H1 (cell line): ENCODE measurements around the gene CDC14B. TPM values are rescaled to one million over a fixed set of nuclear protein-coding genes. Genes with fewer than 3 reads are reported as not detected.

Source experiments
- CHD2 ChIP-seq: IDR thresholded peaks from 2 replicates; pipeline ENCODE4 v1.6.1; 2012; ENCODE audit warnings: low read length, improper control_type of control experiment
- CHD7 ChIP-seq: fragments of 300-600 bp; sonication (generic); IDR thresholded peaks from 2 replicates; pipeline ENCODE4 v1.7.1; 2012; ENCODE audit warnings: low read length, moderate library complexity, mild to moderate bottlenecking, inconsistent platforms; ENCODE audit not compliant: insufficient replicate concordance
- CREB1 ChIP-seq: IDR thresholded peaks from 2 replicates; pipeline ENCODE4 v1.6.1; 2012; ENCODE audit warnings: inconsistent platforms
- HDAC2 ChIP-seq, 2 experiments: fragments of 300-600 bp in 1 of 2; sonication (generic) in 1 of 2; IDR thresholded peaks; 2 replicates each; pipeline ENCODE4 v1.6.1; 2011 to 2012; ENCODE audit warnings: low read depth in 2 of 2, low read length in 2 of 2, mild to moderate bottlenecking in 2 of 2, moderate library complexity in 2 of 2, borderline replicate concordance in 1 of 2, inconsistent platforms in 1 of 2
- JUN ChIP-seq: IDR thresholded peaks from 2 replicates; pipeline ENCODE4 v1.6.1; 2011; ENCODE audit warnings: low read depth, mild to moderate bottlenecking, improper control_type of control experiment, low read length
- KDM4A ChIP-seq: IDR thresholded peaks from one replicate; pipeline ENCODE4 v1.7.1; 2012; ENCODE audit warnings: low read depth, mild to moderate bottlenecking, moderate library complexity, low read length, inconsistent platforms; ENCODE audit not compliant: severe bottlenecking
- SUZ12 ChIP-seq: fragments of 200-600 bp; sonication (generic); IDR thresholded peaks from 2 replicates; pipeline ENCODE4 v1.6.1; 2012; ENCODE audit warnings: mild to moderate bottlenecking, inconsistent platforms, low read length, moderate library complexity, mixed read lengths
- TAF7 ChIP-seq: optimal IDR thresholded peaks from 2 replicates; pipeline ENCODE3; 2011; ENCODE audit warnings: low read depth, mild to moderate bottlenecking, inconsistent platforms, low read length, moderate library complexity, borderline replicate concordance
- TBP ChIP-seq: IDR thresholded peaks from 2 replicates; pipeline ENCODE4 v1.6.1; 2011; ENCODE audit warnings: low read depth, low read length, improper control_type of control experiment
- polyA plus RNA-seq, 7 experiments: library from polyadenylated mRNA; depleted of rRNA in 3 of 7; stranded (reverse) in 5 of 7; unstranded in 2 of 7; fragments of >200 nt in 5 of 7; fragments of 200-250 nt in 2 of 7; gene quantifications; 1 replicate in 5 of 7; 2 replicates in 1 of 7; 4 replicates in 1 of 7; pipeline versions ENCODE4 v1.2.1 to v1.2.3, GENCODE V29; 2011 to 2013; ENCODE audit warnings: missing spikeins in 2 of 7, mixed read lengths in 2 of 7
- total RNA-seq: library from RNA; stranded (reverse); fragmentation: NEBNext Ultra II Directional; extraction: Animal tissue kit (Norgen Biotek cat#: 25700); gene quantifications from 2 replicates; pipeline ENCODE4 v1.2.1, GENCODE V29; 2021

The CDC14B gene
- total and polyA plus RNA-seq, 2 of the 8 experiments (the other 6 are each of a cell fraction or from before 2014, with no cell fraction given) = 17.2 to 44.6 TPM

DNA sequence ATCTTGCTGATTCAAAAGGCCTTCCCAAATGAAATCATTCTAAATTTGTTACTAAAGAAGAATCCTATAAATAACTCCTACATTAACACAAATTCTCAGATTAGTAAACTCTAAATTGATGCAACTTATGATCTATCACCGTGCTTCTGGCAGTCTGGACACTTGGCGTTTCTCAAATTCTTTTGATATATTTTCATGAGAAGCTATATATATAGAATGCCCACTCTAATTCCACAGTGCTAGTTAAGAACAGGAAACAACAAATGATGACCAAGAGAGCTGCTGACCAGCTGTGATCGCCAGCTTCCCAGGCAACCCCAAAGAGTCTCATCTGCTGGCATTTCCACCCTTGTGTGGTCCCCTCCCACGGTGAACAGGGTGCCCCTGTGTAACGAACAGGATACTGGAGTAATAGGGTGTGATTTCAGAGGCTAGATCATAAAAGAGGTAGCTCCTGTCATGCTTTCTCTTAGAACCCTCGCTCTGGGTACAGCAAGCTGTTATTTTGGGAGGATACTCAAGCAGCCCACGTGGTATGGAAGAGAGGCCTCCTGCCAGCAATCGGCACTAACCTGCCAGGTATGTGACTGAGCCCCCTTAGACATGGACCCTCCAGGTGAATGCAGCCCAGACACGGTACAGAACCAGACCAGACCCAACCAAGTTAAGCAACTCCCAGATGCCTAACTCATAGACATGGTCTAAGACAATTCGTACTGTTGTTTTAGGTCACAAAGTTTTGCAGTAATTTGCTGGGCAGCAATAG is 64.7 kb downstream of the CDC14B start (continued):
- TF ChIP-seq CHD7 (no peak), JUN (no peak), HDAC2 (IDR thresholded peaks at IDR 0.05; ENCODE audit: borderline replicate concordance in 1 of 2, low read depth in 2 of 2, low read length in 2 of 2) (no peak), CREB1 (no peak), CHD2 (no peak), TAF7 (no peak), KDM4A (no peak), TBP (no peak), SUZ12 (no peak)
